ENCODE results near the gene FBXL5. TPM values are rescaled to one million over a fixed set of nuclear protein-coding genes. Genes with fewer than 3 reads are reported as not detected.

The FBXL5 gene
- total RNA-seq, 4 donors from 2014 or later, result 95.9 to 191 (median 159) TPM

GRCh38 chr4:15684498-15684897 lies 29.3 kb upstream of the FBXL5 start:
- no peak for TF ChIP-seq EP300 (IDR thresholded peaks at IDR 0.05)
- Histone ChIP-seq H3K4me1 (peaks cover 4 to 33% (median 7%) of the 10 kb centered on the region in 3 donors), H3K27me3 (no peaks in the 10 kb centered on the region), H3K4me3 (no peak overlapping the region), H3K9me3 (no peaks in the 10 kb centered on the region), H3K27ac (no peak overlapping the region), H3K36me3 (peaks cover 0 to 42% of the 10 kb centered on the region in 2 donors)
- no peak for ATAC-seq
- WGBS, 2 donors (ENCODE audit: low coverage in 1 of 2), result 67 to 100% methylated on average over 1 of the region's 1 CpG

- Histone ChIP-seq H3K27me3 (no peaks in the 10 kb centered on the region), H3K4me3 (peak overlapping the region in 1 of 2 donors; percentile 79), H3K27ac (no peak overlapping the region), H3K4me1 (peaks cover 4 to 33% (median 7%) of the 10 kb centered on the region in 3 donors), H3K36me3 (peaks cover 0 to 31% of the 10 kb centered on the region in 2 donors), H3K9me3 (no peaks in the 10 kb centered on the region)
- 59 to 83% methylated on average over 2 of the region's 2 CpGs for WGBS, 2 donors (ENCODE audit: low coverage in 1 of 2)
- no peak for ATAC-seq
- TF ChIP-seq POLR2AphosphoS5 (IDR thresholded peaks at IDR 0.05), result no peak
- TF ChIP-seq POLR2A (IDR thresholded peaks at IDR 0.05), result no peak
- TF ChIP-seq, protein P1, sequence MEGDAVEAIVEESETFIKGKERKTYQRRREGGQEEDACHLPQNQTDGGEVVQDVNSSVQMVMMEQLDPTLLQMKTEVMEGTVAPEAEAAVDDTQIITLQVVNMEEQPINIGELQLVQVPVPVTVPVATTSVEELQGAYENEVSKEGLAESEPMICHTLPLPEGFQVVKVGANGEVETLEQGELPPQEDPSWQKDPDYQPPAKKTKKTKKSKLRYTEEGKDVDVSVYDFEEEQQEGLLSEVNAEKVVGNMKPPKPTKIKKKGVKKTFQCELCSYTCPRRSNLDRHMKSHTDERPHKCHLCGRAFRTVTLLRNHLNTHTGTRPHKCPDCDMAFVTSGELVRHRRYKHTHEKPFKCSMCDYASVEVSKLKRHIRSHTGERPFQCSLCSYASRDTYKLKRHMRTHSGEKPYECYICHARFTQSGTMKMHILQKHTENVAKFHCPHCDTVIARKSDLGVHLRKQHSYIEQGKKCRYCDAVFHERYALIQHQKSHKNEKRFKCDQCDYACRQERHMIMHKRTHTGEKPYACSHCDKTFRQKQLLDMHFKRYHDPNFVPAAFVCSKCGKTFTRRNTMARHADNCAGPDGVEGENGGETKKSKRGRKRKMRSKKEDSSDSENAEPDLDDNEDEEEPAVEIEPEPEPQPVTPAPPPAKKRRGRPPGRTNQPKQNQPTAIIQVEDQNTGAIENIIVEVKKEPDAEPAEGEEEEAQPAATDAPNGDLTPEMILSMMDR (IDR thresholded peaks at IDR 0.05), result no peak
- no peak for TF ChIP-seq EP300 (IDR thresholded peaks at IDR 0.05)
These were observed 28.0 kb upstream of the FBXL5 start for GRCh38 chr4:15683143-15683495.

- H3K9me3 ChIP-seq, result no peaks in the 10 kb centered on the region
- no peak for ATAC-seq
- WGBS, 2 donors (ENCODE audit: low coverage in 1 of 2), result 31 to 36% methylated on average over 6 of the region's 6 CpGs
- peak overlapping the region; percentile 79 to 99 for H3K4me3 ChIP-seq
- H3K27me3 ChIP-seq, result no peaks in the 10 kb centered on the region
- H3K27ac ChIP-seq, result peak overlapping the region; percentile 93 to 99 (median 95)
- peaks cover 0 to 25% of the 10 kb centered on the region in 2 donors for H3K36me3 ChIP-seq
- peaks cover 4 to 33% (median 7%) of the 10 kb centered on the region in 3 donors for H3K4me1 ChIP-seq
- TF ChIP-seq POLR2AphosphoS5 (IDR thresholded peaks at IDR 0.05) (no peak), POLR2A (IDR thresholded peaks at IDR 0.05) (no peak), EP300 (IDR thresholded peaks at IDR 0.05) (no peak)
- TF ChIP-seq, protein P1 (IDR thresholded peaks at IDR 0.05), result no peak
These were observed 27.3 kb upstream of the FBXL5 start for GRCh38 chr4:15682242-15683142.

DNA sequence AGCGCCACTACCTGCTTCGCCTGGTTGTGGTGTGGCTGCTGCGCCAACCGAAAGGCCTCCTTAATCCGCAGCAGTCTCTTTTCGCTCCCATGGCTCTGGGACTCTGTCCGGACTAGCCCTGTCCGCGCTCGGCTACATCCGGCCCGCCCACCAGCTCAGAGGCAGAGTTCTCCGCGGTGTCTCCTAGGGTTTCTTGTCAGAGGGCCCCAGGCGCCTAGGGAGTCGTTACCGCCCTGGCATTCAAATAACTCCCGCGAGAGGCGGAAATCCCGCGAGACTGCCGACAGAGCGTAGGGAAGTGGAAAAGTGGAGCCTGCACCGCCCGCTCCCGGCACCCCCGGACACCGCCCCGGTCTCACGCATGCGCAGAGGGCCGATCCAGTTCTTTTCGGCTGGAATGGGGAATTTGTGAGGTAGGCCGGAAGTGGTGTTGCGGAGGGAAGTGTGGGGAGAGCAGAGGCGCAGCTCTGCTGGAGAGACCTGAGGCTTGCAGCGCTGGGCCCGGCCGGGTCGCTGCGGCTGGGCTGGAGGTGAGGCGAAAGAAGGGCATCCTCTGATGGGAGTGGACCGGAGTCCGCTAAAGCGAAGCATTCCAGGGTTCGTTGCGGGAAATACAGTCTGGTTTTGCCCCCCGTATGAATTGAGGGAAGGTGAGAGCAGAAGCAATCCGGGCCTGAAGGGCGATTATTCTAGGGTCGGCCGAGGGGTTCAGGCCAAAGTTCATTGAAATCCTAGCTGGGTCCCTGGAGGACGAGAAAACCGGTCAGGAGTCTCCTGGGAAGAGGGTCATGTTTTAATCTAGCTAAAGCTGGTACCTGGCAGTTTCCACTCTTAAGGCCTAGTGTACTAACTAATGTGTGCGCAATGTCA lies 26.4 kb upstream of the FBXL5 start, which contains the start of gene FAM200B:
TSS of gene FAM200B (plus strand) at position 456 of the 870 bp plus-strand sequence. CDS start 5,151 bp downstream, outside the sequence.
- H3K4me1 ChIP-seq, result peaks cover 4 to 33% (median 7%) of the 10 kb centered on the region in 3 donors
- WGBS, 2 donors (ENCODE audit: low coverage in 1 of 2), result 0% methylated on average over 5 to 13 of the region's 56 CpGs
- peaks cover 0 to 16% of the 10 kb centered on the region in 2 donors for H3K36me3 ChIP-seq
- peak; percentile 100 for ATAC-seq
- no peaks in the 10 kb centered on the region for H3K27me3 ChIP-seq
- peak within 1 kb of the TSS; percentile 93 to 99 (median 95) for H3K27ac ChIP-seq
- H3K4me3 ChIP-seq, result peak within 1 kb of the TSS; percentile 79 to 99
- H3K9me3 ChIP-seq, result no peaks in the 10 kb centered on the region
- peak; percentile 89 for TF ChIP-seq POLR2AphosphoS5 (IDR thresholded peaks at IDR 0.05)
- peak; percentile 79 to 81 for TF ChIP-seq POLR2A (IDR thresholded peaks at IDR 0.05)
- TF ChIP-seq, protein P1 (IDR thresholded peaks at IDR 0.05), result peak in 3 of 4 experiments; percentile 36 to 59 (median 47)
- no peak for TF ChIP-seq EP300 (IDR thresholded peaks at IDR 0.05)

GRCh38 chr4:15681067-15681371 lies 25.9 kb upstream of the FBXL5 start:
- 1 to 4% methylated on average over 3 to 14 of the region's 14 CpGs for WGBS, 2 donors (ENCODE audit: low coverage in 1 of 2)
- TF ChIP-seq, protein P1 (IDR thresholded peaks at IDR 0.05), result no peak
- TF ChIP-seq POLR2AphosphoS5 (IDR thresholded peaks at IDR 0.05), result no peak
- TF ChIP-seq EP300 (IDR thresholded peaks at IDR 0.05), result no peak
- no peak for TF ChIP-seq POLR2A (IDR thresholded peaks at IDR 0.05)
- H3K36me3 ChIP-seq, result peaks cover 0 to 11% of the 10 kb centered on the region in 2 donors
- no peaks in the 10 kb centered on the region for H3K9me3 ChIP-seq
- H3K4me1 ChIP-seq, result peaks cover 4 to 33% (median 7%) of the 10 kb centered on the region in 3 donors
- no peak for ATAC-seq
- no peaks in the 10 kb centered on the region for H3K27me3 ChIP-seq
- peak overlapping the region; percentile 79 to 99 for H3K4me3 ChIP-seq
- H3K27ac ChIP-seq, result peak overlapping the region in 3 of 4 donors; percentile 93 to 96 (median 94)
